Endometrial microvascular endothelial cells (primary cell): ENCODE measurements around the gene USPL1. TPM values are rescaled to one million over a fixed set of nuclear protein-coding genes. Genes with fewer than 3 reads are reported as not detected.

ENCODE experiments used
- total RNA-seq: library from RNA; depleted of rRNA; stranded (reverse); fragments of >200 nt; gene quantifications from one replicate; pipeline ENCODE4 v1.2.3, GENCODE V29; 2015; ENCODE audit errors: inconsistent ontology term

USPL1 gene
- total RNA-seq, 1 donor from 2014 or later: 22.4 TPM

Other genes starting within 250 kb of the USPL1 start
- gene UBE2L5, start 195.4 kb upstream of the USPL1 start, total RNA-seq: not detected
- gene HMGB1, start 152.0 kb upstream of the USPL1 start, total RNA-seq: 600 TPM
- gene ALOX5AP, start 117.6 kb downstream of the USPL1 start, total RNA-seq: 1.1 TPM